ENCODE results near the gene RAPGEF2. TPM values are rescaled to one million over a fixed set of nuclear protein-coding genes. Genes with fewer than 3 reads are reported as not detected.

The RAPGEF2 gene
- total and polyA plus RNA-seq, 10 of the 15 experiments (the other 5 are each of a cell fraction or from before 2014, with no cell fraction given): 0.31 to 24.0 (median 2.9) TPM

DNA sequence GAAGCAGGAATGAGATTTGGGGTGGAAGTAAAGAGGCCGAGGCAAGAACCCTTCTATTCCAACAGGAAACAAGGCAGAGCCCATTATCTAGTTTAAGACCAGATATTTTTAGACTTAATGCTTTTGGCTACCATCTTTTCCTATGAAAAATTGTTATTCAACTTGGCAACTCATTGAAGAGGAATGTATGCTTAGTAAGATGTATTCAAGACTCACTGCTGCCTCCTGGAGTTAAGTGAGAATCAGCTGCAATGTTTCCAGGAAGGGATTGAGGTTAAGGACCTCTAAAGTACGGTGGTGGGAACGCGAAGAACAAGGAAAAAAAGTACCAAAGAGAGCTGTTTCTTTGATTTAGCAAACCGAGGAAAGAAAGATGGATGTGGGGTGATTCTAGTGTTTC lies 89.1 kb downstream of the RAPGEF2 start:
- BruUV-seq (replicated peaks): no TSS peak
- CTCF ChIA-PET: interaction anchor here (0.5 to 4.2 kb wide), 9 partner anchors 9 to 435 kb away, joined by 3 to 22 read pairs (median 5); no protein-coding TSS in a partner anchor

More for the DNA sequence above, 89.1 kb downstream of the RAPGEF2 start:
- FAIRE-seq (no peak), ATAC-seq (no peak), DNase-seq (ENCODE audit: low read depth, low spot score) (no peak)
- Histone ChIP-seq H2AFZ (ENCODE audit: control insufficient read depth, low read depth, low read length) (no peak overlapping the region), H3K27ac (ENCODE audit: control insufficient read depth, insufficient read depth) (no peak overlapping the region), H3K9ac (ENCODE audit: control insufficient read depth, insufficient read depth, low read length) (no peak overlapping the region), H3K9me3 (replicated peaks; ENCODE audit: control insufficient read depth, insufficient read depth, low read length) (peaks cover 2% of the 10 kb centered on the region), H3K4me2 (ENCODE audit: control insufficient read depth, insufficient read depth) (no peak overlapping the region), H3K36me3 (ENCODE audit: control insufficient read depth in 2 of 2, insufficient read depth in 2 of 2, low read length in 1 of 2) (peaks cover 0 to 7% of the 10 kb centered on the region in 2 experiments; a peak in 2 of 4 replicates), H3K79me2 (ENCODE audit: control insufficient read depth, insufficient read depth, low read length) (no peaks in the 10 kb centered on the region; the same call in 1 of the 2 replicates), H3K4me1 (ENCODE audit: control insufficient read depth, insufficient read depth, low read length) (no peaks in the 10 kb centered on the region), H4K20me1 (ENCODE audit: control insufficient read depth, insufficient read depth) (no peaks in the 10 kb centered on the region), H3K27me3 (replicated peaks in 1 of 2; ENCODE audit: control insufficient read depth in 2 of 2, insufficient read depth in 2 of 2, low read length in 1 of 2) (no peaks in the 10 kb centered on the region), H3K4me3 (no peak overlapping the region)
- TF ChIP-seq, protein P1, sequence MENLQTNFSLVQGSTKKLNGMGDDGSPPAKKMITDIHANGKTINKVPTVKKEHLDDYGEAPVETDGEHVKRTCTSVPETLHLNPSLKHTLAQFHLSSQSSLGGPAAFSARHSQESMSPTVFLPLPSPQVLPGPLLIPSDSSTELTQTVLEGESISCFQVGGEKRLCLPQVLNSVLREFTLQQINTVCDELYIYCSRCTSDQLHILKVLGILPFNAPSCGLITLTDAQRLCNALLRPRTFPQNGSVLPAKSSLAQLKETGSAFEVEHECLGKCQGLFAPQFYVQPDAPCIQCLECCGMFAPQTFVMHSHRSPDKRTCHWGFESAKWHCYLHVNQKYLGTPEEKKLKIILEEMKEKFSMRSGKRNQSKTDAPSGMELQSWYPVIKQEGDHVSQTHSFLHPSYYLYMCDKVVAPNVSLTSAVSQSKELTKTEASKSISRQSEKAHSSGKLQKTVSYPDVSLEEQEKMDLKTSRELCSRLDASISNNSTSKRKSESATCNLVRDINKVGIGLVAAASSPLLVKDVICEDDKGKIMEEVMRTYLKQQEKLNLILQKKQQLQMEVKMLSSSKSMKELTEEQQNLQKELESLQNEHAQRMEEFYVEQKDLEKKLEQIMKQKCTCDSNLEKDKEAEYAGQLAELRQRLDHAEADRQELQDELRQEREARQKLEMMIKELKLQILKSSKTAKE (IDR thresholded peaks at IDR 0.05; ENCODE audit: low read depth, poor library complexity, severe bottlenecking): no peak
- TF ChIP-seq, protein P2, sequence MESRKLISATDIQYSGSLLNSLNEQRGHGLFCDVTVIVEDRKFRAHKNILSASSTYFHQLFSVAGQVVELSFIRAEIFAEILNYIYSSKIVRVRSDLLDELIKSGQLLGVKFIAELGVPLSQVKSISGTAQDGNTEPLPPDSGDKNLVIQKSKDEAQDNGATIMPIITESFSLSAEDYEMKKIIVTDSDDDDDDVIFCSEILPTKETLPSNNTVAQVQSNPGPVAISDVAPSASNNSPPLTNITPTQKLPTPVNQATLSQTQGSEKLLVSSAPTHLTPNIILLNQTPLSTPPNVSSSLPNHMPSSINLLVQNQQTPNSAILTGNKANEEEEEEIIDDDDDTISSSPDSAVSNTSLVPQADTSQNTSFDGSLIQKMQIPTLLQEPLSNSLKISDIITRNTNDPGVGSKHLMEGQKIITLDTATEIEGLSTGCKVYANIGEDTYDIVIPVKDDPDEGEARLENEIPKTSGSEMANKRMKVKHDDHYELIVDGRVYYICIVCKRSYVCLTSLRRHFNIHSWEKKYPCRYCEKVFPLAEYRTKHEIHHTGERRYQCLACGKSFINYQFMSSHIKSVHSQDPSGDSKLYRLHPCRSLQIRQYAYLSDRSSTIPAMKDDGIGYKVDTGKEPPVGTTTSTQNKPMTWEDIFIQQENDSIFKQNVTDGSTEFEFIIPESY (IDR thresholded peaks at IDR 0.05): no peak
- TF ChIP-seq, protein P3, sequence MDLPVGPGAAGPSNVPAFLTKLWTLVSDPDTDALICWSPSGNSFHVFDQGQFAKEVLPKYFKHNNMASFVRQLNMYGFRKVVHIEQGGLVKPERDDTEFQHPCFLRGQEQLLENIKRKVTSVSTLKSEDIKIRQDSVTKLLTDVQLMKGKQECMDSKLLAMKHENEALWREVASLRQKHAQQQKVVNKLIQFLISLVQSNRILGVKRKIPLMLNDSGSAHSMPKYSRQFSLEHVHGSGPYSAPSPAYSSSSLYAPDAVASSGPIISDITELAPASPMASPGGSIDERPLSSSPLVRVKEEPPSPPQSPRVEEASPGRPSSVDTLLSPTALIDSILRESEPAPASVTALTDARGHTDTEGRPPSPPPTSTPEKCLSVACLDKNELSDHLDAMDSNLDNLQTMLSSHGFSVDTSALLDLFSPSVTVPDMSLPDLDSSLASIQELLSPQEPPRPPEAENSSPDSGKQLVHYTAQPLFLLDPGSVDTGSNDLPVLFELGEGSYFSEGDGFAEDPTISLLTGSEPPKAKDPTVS (IDR thresholded peaks at IDR 0.05; ENCODE audit: low read depth, low read length): no peak
- TF ChIP-seq SMC3 (IDR thresholded peaks at IDR 0.05; ENCODE audit: borderline replicate concordance, low read length) (peak; percentile 25; the same call in 1 of the 2 replicates), RAD21 (IDR thresholded peaks at IDR 0.05; ENCODE audit: insufficient read depth, low read depth, low read length) (peak; percentile 34)
- TF ChIP-seq, protein P4, sequence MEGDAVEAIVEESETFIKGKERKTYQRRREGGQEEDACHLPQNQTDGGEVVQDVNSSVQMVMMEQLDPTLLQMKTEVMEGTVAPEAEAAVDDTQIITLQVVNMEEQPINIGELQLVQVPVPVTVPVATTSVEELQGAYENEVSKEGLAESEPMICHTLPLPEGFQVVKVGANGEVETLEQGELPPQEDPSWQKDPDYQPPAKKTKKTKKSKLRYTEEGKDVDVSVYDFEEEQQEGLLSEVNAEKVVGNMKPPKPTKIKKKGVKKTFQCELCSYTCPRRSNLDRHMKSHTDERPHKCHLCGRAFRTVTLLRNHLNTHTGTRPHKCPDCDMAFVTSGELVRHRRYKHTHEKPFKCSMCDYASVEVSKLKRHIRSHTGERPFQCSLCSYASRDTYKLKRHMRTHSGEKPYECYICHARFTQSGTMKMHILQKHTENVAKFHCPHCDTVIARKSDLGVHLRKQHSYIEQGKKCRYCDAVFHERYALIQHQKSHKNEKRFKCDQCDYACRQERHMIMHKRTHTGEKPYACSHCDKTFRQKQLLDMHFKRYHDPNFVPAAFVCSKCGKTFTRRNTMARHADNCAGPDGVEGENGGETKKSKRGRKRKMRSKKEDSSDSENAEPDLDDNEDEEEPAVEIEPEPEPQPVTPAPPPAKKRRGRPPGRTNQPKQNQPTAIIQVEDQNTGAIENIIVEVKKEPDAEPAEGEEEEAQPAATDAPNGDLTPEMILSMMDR (IDR thresholded peaks at IDR 0.05 in 2 of 3, conservative IDR thresholded peaks at IDR 0.05 in 1 of 3; ENCODE audit: control insufficient read depth in 2 of 3, extremely low read depth in 1 of 3, insufficient read depth in 1 of 3, low read depth in 3 of 3, low read length in 3 of 3): peak; percentile 19 to 32 (median 31); a peak in 4 of 6 replicates
- in situ Hi-C loops (cut with MboI): no loop called here
- WGBS (ENCODE audit: insufficient coverage, insufficient replicate concordance, low lambda C conversion rate, missing lambda C conversion rate): 77% methylated on average over 5 of the region's 5 CpGs
- POLR2A ChIA-PET: interaction anchor here (0.5 kb wide), 2 partner anchors 100 to 317 kb away, joined by 3 read pairs; no protein-coding TSS in a partner anchor
- SMC1A ChIA-PET (ENCODE audit: uncharacterized antibody, unreplicated experiment): interaction anchor here (0.6 to 1.5 kb wide), 7 partner anchors 9 to 341 kb away, joined by 3 to 8 read pairs (median 3); no protein-coding TSS in a partner anchor
- intact Hi-C loops (cut with micrococcal nuclease; ENCODE audit: unreplicated experiment): no loop called here
- RAD21 ChIA-PET (ENCODE audit: unreplicated experiment): interaction anchor here (1.1 to 1.9 kb wide), 5 partner anchors 11 to 335 kb away, joined by 3 to 5 read pairs (median 3); no protein-coding TSS in a partner anchor
